ENCODE results near the gene NAALADL2. TPM values are rescaled to one million over a fixed set of nuclear protein-coding genes. Genes with fewer than 3 reads are reported as not detected.

NAALADL2 gene
- total RNA-seq, 1 experiment from 2014 or later = 2.7 TPM

GRCh38 chr3:175428466-175428865 is 569.3 kb downstream of the NAALADL2 start:
- TF ChIP-seq, protein P1, sequence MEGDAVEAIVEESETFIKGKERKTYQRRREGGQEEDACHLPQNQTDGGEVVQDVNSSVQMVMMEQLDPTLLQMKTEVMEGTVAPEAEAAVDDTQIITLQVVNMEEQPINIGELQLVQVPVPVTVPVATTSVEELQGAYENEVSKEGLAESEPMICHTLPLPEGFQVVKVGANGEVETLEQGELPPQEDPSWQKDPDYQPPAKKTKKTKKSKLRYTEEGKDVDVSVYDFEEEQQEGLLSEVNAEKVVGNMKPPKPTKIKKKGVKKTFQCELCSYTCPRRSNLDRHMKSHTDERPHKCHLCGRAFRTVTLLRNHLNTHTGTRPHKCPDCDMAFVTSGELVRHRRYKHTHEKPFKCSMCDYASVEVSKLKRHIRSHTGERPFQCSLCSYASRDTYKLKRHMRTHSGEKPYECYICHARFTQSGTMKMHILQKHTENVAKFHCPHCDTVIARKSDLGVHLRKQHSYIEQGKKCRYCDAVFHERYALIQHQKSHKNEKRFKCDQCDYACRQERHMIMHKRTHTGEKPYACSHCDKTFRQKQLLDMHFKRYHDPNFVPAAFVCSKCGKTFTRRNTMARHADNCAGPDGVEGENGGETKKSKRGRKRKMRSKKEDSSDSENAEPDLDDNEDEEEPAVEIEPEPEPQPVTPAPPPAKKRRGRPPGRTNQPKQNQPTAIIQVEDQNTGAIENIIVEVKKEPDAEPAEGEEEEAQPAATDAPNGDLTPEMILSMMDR (IDR thresholded peaks at IDR 0.05) = no peak
- no peak for TF ChIP-seq POLR2AphosphoS5 (IDR thresholded peaks at IDR 0.05; ENCODE audit: low read depth, low read length)
- TF ChIP-seq TCF7L2 (IDR thresholded peaks at IDR 0.05; ENCODE audit: low read depth, low read length) = no peak
- TF ChIP-seq, protein P2, sequence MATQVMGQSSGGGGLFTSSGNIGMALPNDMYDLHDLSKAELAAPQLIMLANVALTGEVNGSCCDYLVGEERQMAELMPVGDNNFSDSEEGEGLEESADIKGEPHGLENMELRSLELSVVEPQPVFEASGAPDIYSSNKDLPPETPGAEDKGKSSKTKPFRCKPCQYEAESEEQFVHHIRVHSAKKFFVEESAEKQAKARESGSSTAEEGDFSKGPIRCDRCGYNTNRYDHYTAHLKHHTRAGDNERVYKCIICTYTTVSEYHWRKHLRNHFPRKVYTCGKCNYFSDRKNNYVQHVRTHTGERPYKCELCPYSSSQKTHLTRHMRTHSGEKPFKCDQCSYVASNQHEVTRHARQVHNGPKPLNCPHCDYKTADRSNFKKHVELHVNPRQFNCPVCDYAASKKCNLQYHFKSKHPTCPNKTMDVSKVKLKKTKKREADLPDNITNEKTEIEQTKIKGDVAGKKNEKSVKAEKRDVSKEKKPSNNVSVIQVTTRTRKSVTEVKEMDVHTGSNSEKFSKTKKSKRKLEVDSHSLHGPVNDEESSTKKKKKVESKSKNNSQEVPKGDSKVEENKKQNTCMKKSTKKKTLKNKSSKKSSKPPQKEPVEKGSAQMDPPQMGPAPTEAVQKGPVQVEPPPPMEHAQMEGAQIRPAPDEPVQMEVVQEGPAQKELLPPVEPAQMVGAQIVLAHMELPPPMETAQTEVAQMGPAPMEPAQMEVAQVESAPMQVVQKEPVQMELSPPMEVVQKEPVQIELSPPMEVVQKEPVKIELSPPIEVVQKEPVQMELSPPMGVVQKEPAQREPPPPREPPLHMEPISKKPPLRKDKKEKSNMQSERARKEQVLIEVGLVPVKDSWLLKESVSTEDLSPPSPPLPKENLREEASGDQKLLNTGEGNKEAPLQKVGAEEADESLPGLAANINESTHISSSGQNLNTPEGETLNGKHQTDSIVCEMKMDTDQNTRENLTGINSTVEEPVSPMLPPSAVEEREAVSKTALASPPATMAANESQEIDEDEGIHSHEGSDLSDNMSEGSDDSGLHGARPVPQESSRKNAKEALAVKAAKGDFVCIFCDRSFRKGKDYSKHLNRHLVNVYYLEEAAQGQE (IDR thresholded peaks at IDR 0.05; ENCODE audit: insufficient read depth in 1 of 2, low read depth in 2 of 2, low read length in 1 of 2) = no peak
- no peak for TF ChIP-seq SIN3A (IDR thresholded peaks at IDR 0.05; ENCODE audit: borderline replicate concordance, insufficient read depth, low read depth, low read length)
- ChIA-PET POLR2A (interaction anchor here (0.6 kb wide), 1 partner anchor 988 kb away, joined by 3 read pairs; no protein-coding TSS in a partner anchor), CTCF (no interaction called here)
- no peak overlapping the region for H3K27ac ChIP-seq (ENCODE audit: low read length)
- H3K4me1 ChIP-seq (ENCODE audit: control insufficient read depth, insufficient read depth, low read length) = no peaks in the 10 kb centered on the region
- DNase-seq (ENCODE audit: low read depth, low spot score) (no peak), ATAC-seq (no peak)
- no peaks in the 10 kb centered on the region for H3K36me3 ChIP-seq (ENCODE audit: control insufficient read depth, insufficient read depth, low read length)
- H3K27me3 ChIP-seq (ENCODE audit: control insufficient read depth, insufficient read depth, low read length) = no peaks in the 10 kb centered on the region
- no TSS peak for BruUV-seq (replicated peaks)
- intact Hi-C loops (cut with micrococcal nuclease; ENCODE audit: unreplicated experiment) = no loop called here
- in situ Hi-C loops (cut with HindIII; ENCODE audit: low pct_unique_long_range_greater_than_20kb, low sequenced_read_pairs) = no loop called here
- H3K9me3 ChIP-seq (ENCODE audit: control insufficient read depth, insufficient read depth, low read depth, low read length) = no peaks in the 10 kb centered on the region
- no peak overlapping the region for H3K4me3 ChIP-seq (ENCODE audit: low read depth in 2 of 2, low read length in 2 of 2)

- Histone ChIP-seq H3K27me3 (ENCODE audit: control insufficient read depth, insufficient read depth, low read length) (no peaks in the 10 kb centered on the region), H3K4me3 (ENCODE audit: low read depth in 2 of 2, low read length in 2 of 2) (no peak overlapping the region), H3K27ac (ENCODE audit: low read length) (no peak overlapping the region), H3K36me3 (ENCODE audit: control insufficient read depth, insufficient read depth, low read length) (no peaks in the 10 kb centered on the region), H3K4me1 (ENCODE audit: control insufficient read depth, insufficient read depth, low read length) (no peaks in the 10 kb centered on the region), H3K9me3 (ENCODE audit: control insufficient read depth, insufficient read depth, low read depth, low read length) (no peaks in the 10 kb centered on the region)
- POLR2A ChIA-PET = no interaction called here
- no peak for TF ChIP-seq POLR2AphosphoS5 (IDR thresholded peaks at IDR 0.05; ENCODE audit: low read depth, low read length)
- no peak for TF ChIP-seq TCF7L2 (IDR thresholded peaks at IDR 0.05; ENCODE audit: low read depth, low read length)
- TF ChIP-seq, protein P2 (IDR thresholded peaks at IDR 0.05; ENCODE audit: insufficient read depth in 1 of 2, low read depth in 2 of 2, low read length in 1 of 2) = no peak
- TF ChIP-seq SIN3A (IDR thresholded peaks at IDR 0.05; ENCODE audit: borderline replicate concordance, insufficient read depth, low read depth, low read length) = no peak
- TF ChIP-seq, protein P1 (IDR thresholded peaks at IDR 0.05) = no peak
- in situ Hi-C loops (cut with HindIII; ENCODE audit: low pct_unique_long_range_greater_than_20kb, low sequenced_read_pairs) (no loop called here), intact Hi-C loops (cut with micrococcal nuclease; ENCODE audit: unreplicated experiment) (no loop called here)
- DNase-seq (ENCODE audit: low read depth, low spot score) = peak; percentile 5
- no peak for ATAC-seq
- CTCF ChIA-PET = no interaction called here
- BruUV-seq (replicated peaks) = no TSS peak
Measured at GRCh38 chr3:175430983-175431773, 572.0 kb downstream of the NAALADL2 start.
